GM12891 (cell line): ENCODE results near the gene MAST2.

ENCODE experiments used
- POLR2A ChIP-seq: IDR thresholded peaks from 2 replicates; pipeline ENCODE4 v1.6.1; 2011; ENCODE audit warnings: low read depth, low read length, control low read depth
- POLR2AphosphoS5 ChIP-seq: IDR thresholded peaks from 2 replicates; pipeline ENCODE4 v1.6.1; 2011; ENCODE audit warnings: low read depth, low read length, control low read depth
- TAF1 ChIP-seq: IDR thresholded peaks from 2 replicates; pipeline ENCODE4 v1.6.1; 2011; ENCODE audit warnings: low read depth, low read length, control low read depth

GRCh38 chr1:45842786-45843185 is 39.4 kb downstream of the MAST2 start:
- TF ChIP-seq POLR2A (no peak), POLR2AphosphoS5 (no peak), TAF1 (no peak)
